ENCODE data around the gene EHMT2.

The EHMT2 gene

DNA sequence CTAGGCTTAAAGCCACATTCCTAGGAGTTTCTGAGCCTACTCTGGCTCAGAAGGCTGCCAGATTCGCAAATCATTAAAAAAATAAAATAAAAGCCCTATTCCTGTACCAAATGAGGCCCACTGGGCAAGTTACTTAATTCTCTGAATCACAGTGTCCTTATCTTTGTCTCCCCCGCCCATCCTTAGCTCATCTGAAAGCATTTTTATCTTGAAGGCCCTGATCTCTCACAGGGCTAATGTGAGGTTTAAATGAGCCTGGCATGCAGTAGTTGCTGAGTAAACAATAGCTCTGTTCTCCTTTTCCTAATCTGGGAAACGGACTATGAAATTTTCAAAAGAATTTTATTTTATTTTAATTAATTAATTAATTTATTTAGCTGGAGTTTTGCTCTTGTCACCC lies 6.5 kb upstream of the EHMT2 start:
- TF ChIP-seq, protein P1, sequence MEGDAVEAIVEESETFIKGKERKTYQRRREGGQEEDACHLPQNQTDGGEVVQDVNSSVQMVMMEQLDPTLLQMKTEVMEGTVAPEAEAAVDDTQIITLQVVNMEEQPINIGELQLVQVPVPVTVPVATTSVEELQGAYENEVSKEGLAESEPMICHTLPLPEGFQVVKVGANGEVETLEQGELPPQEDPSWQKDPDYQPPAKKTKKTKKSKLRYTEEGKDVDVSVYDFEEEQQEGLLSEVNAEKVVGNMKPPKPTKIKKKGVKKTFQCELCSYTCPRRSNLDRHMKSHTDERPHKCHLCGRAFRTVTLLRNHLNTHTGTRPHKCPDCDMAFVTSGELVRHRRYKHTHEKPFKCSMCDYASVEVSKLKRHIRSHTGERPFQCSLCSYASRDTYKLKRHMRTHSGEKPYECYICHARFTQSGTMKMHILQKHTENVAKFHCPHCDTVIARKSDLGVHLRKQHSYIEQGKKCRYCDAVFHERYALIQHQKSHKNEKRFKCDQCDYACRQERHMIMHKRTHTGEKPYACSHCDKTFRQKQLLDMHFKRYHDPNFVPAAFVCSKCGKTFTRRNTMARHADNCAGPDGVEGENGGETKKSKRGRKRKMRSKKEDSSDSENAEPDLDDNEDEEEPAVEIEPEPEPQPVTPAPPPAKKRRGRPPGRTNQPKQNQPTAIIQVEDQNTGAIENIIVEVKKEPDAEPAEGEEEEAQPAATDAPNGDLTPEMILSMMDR (IDR thresholded peaks at IDR 0.05; ENCODE audit: insufficient read depth, low read length), result no peak
- TF ChIP-seq POLR2AphosphoS5 (IDR thresholded peaks at IDR 0.05; ENCODE audit: low read depth) (no peak), SPI1 (IDR thresholded peaks at IDR 0.05; ENCODE audit: borderline replicate concordance, low read depth) (no peak), GABPA (IDR thresholded peaks at IDR 0.05; ENCODE audit: low read depth) (no peak)
- TF ChIP-seq, protein P2, sequence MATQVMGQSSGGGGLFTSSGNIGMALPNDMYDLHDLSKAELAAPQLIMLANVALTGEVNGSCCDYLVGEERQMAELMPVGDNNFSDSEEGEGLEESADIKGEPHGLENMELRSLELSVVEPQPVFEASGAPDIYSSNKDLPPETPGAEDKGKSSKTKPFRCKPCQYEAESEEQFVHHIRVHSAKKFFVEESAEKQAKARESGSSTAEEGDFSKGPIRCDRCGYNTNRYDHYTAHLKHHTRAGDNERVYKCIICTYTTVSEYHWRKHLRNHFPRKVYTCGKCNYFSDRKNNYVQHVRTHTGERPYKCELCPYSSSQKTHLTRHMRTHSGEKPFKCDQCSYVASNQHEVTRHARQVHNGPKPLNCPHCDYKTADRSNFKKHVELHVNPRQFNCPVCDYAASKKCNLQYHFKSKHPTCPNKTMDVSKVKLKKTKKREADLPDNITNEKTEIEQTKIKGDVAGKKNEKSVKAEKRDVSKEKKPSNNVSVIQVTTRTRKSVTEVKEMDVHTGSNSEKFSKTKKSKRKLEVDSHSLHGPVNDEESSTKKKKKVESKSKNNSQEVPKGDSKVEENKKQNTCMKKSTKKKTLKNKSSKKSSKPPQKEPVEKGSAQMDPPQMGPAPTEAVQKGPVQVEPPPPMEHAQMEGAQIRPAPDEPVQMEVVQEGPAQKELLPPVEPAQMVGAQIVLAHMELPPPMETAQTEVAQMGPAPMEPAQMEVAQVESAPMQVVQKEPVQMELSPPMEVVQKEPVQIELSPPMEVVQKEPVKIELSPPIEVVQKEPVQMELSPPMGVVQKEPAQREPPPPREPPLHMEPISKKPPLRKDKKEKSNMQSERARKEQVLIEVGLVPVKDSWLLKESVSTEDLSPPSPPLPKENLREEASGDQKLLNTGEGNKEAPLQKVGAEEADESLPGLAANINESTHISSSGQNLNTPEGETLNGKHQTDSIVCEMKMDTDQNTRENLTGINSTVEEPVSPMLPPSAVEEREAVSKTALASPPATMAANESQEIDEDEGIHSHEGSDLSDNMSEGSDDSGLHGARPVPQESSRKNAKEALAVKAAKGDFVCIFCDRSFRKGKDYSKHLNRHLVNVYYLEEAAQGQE (IDR thresholded peaks at IDR 0.05; ENCODE audit: insufficient replicate concordance, low read depth), result no peak

DNA sequence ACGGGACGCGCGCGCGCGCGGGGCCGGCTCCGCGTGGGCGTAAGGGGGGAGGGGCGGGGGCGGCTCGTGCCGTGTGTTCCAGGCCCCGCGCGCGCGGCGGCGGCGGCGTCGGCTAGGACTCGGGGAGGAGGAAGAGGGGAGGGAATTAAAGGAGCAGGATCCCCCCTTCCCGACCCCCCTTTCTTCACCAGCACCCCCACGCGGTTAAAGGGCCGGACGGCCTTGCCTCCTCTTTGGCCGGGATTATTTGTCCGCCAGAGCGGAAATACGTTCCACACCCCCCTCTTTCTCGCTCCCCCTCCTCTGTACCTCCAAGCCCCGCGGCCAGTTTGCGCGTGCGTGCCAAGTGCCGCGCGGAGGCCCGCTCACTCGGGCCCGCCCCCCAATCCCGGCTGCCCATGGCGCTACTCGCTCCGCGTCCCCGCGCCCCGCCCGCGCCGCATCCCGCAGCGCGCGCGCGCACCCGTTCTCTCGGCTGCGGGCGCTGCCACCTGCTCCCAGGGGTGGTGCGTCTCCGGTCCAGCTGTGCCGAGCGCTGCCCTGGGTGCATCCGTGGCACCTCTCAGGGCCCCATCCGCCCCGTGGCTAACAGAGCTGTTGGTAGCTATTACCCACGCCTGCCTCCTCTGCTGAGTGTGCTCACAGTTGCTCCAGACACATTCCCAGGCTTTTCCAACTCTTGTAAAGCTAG lies 4.6 kb upstream of the EHMT2 start, which contains the start of gene ZBTB12:
ZBTB12 (minus strand) TSS at position 134 of the 691 bp plus-strand sequence. CDS start 781 bp downstream, outside the sequence.
- Histone ChIP-seq H3K27ac (replicated peaks) (peak within 1 kb of the TSS; percentile 66), H3K27me3 (ENCODE audit: insufficient read depth, poor library complexity, severe bottlenecking) (no peaks in the 10 kb centered on the region), H3K4me3 (replicated peaks; ENCODE audit: insufficient read depth, low read length) (peak within 1 kb of the TSS; percentile 46)
- peak; percentile 87 to 92 for DNase-seq (ENCODE audit: low read depth in 1 of 2, low spot score in 1 of 2)
- TF ChIP-seq, protein P2 (IDR thresholded peaks at IDR 0.05; ENCODE audit: insufficient replicate concordance, low read depth), result no peak
- TF ChIP-seq GABPA (IDR thresholded peaks at IDR 0.05; ENCODE audit: low read depth) (no peak), SPI1 (IDR thresholded peaks at IDR 0.05; ENCODE audit: borderline replicate concordance, low read depth) (no peak), POLR2AphosphoS5 (IDR thresholded peaks at IDR 0.05; ENCODE audit: low read depth) (no peak; the same call in none of the 2 replicates)
- TF ChIP-seq, protein P1 (IDR thresholded peaks at IDR 0.05; ENCODE audit: insufficient read depth, low read length), result no peak

More for the DNA sequence above, 6.5 kb upstream of the EHMT2 start:
- no peak overlapping the region for H3K27ac ChIP-seq (replicated peaks)
- DNase-seq (ENCODE audit: low read depth in 1 of 2, low spot score in 1 of 2), result no peak
- H3K4me3 ChIP-seq (replicated peaks; ENCODE audit: insufficient read depth, low read length), result no peak overlapping the region
- no peaks in the 10 kb centered on the region for H3K27me3 ChIP-seq (ENCODE audit: insufficient read depth, poor library complexity, severe bottlenecking)

DNA sequence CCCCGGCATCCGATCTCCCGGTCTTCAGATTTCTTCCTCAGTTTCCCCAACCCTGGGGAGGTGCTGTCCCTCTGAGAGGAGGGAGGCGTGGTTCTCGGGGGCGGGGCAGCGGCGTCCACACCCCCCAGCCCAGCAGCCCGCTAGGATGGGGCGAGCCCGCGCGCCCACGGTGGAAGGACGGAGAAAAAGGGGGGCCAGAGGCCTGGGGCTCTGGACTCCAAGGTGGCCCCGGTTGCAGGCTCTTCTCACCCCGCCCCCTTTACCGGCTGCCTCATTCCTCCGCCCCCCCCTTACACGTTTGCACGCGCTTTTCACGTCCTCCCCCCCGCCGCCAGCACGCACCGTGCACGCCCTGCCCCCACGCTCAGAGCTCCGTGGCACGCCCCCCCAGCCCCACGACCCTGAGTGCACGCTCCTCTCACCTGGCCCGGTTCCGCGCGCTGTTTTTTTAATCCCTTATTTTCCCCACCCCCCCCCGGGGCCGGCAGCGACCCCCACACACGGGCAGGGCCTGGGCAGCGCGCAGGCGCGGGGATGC lies 4.0 kb upstream of the EHMT2 start:
- H3K27ac ChIP-seq (replicated peaks), result peak overlapping the region; percentile 66
- no peaks in the 10 kb centered on the region for H3K27me3 ChIP-seq (ENCODE audit: insufficient read depth, poor library complexity, severe bottlenecking)
- H3K4me3 ChIP-seq (replicated peaks; ENCODE audit: insufficient read depth, low read length), result peak overlapping the region; percentile 46
- peak; percentile 55 to 57 for DNase-seq (ENCODE audit: low read depth in 1 of 2, low spot score in 1 of 2)
- no peak for TF ChIP-seq GABPA (IDR thresholded peaks at IDR 0.05; ENCODE audit: low read depth)
- no peak; the same call in 1 of the 2 replicates for TF ChIP-seq POLR2AphosphoS5 (IDR thresholded peaks at IDR 0.05; ENCODE audit: low read depth)
- TF ChIP-seq SPI1 (IDR thresholded peaks at IDR 0.05; ENCODE audit: borderline replicate concordance, low read depth), result no peak
- TF ChIP-seq, protein P2 (IDR thresholded peaks at IDR 0.05; ENCODE audit: insufficient replicate concordance, low read depth), result no peak
- TF ChIP-seq, protein P1 (IDR thresholded peaks at IDR 0.05; ENCODE audit: insufficient read depth, low read length), result no peak

All from HL-60 (cell line).